A549 (cell line): Measurements from ENCODE around the gene DDX1.

Experiments
- HDAC2 ChIP-seq: fragments of 200-600 bp; sonication (generic); IDR thresholded peaks from 2 replicates; pipeline ENCODE4 v1.6.1; 2016
- JUNB ChIP-seq: fragments of >200 bp; sonication (Bioruptor Twin); formaldehyde crosslinking; IDR thresholded peaks from 2 replicates; pipeline ENCODE4 v1.6.1; 2016
- POLR2A ChIP-seq: IDR thresholded peaks from 2 replicates; pipeline ENCODE4 v1.6.1; 2012; ENCODE audit warnings: mild to moderate bottlenecking, low read length
- RAD21 ChIP-seq, 2 experiments: fragments of >200 bp in 1 of 2; sonication (Bioruptor Twin) in 1 of 2; formaldehyde crosslinking in 1 of 2; IDR thresholded peaks in 1 of 2; conservative IDR thresholded peaks in 1 of 2; 2 replicates in 1 of 2; 3 replicates in 1 of 2; pipeline ENCODE4 v1.6.1; 2012 to 2018; ENCODE audit warnings: inconsistent platforms in 1 of 2
- RARB ChIP-seq: fragments of 250-450 bp; sonication (Bioruptor Pico); IDR thresholded peaks from 2 replicates; pipeline ENCODE4 v1.8.0; 2021; ENCODE audit warnings: mild to moderate bottlenecking, moderate library complexity
- TF ChIP-seq, protein P1 (sequence below): fragments of >200 bp; sonication (Bioruptor Twin); formaldehyde crosslinking; IDR thresholded peaks from 3 replicates; pipeline ENCODE4 v1.5.1; 2016
- TF ChIP-seq, protein P2 (sequence below): fragments of 200-600 bp; sonication (generic); IDR thresholded peaks from 2 replicates; pipeline ENCODE4 v1.6.1; 2016; ENCODE audit warnings: antibody characterized with exemption, mild to moderate bottlenecking, moderate library complexity
- TF ChIP-seq, protein P3 (sequence below): fragments of 250-450 bp; sonication (Bioruptor Pico); IDR thresholded peaks from 2 replicates; pipeline ENCODE4 v1.5.0; 2021; ENCODE audit warnings: mild to moderate bottlenecking, moderate library complexity, borderline replicate concordance

DNA sequence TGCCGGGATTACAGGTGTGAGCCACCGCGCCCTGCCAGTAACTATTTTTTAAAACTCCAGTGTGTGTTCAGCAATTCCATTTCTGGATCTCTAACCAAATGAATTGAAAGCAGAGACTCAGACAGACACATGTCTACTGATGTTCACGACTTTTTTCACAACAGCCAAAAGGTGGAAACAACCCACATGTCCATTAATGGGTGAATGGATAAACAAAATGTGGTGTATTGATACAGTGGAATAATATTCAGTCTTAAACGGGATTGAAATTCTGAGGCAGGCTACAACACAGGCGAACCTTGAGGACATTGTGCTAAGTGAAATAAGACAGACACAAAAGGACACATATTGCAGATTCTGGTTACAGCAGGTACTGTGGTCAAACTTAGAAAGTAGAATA lies 55.0 kb downstream of the DDX1 start:
- TF ChIP-seq RARB (CRISPR knock-in tag) (no peak), RAD21 (conservative IDR thresholded peaks at IDR 0.05 in 1 of 2, IDR thresholded peaks at IDR 0.05 in 1 of 2) (no peak), JUNB (no peak), POLR2A (no peak), HDAC2 (no peak)
- TF ChIP-seq, protein P1, sequence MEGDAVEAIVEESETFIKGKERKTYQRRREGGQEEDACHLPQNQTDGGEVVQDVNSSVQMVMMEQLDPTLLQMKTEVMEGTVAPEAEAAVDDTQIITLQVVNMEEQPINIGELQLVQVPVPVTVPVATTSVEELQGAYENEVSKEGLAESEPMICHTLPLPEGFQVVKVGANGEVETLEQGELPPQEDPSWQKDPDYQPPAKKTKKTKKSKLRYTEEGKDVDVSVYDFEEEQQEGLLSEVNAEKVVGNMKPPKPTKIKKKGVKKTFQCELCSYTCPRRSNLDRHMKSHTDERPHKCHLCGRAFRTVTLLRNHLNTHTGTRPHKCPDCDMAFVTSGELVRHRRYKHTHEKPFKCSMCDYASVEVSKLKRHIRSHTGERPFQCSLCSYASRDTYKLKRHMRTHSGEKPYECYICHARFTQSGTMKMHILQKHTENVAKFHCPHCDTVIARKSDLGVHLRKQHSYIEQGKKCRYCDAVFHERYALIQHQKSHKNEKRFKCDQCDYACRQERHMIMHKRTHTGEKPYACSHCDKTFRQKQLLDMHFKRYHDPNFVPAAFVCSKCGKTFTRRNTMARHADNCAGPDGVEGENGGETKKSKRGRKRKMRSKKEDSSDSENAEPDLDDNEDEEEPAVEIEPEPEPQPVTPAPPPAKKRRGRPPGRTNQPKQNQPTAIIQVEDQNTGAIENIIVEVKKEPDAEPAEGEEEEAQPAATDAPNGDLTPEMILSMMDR, result no peak
- TF ChIP-seq, protein P2, sequence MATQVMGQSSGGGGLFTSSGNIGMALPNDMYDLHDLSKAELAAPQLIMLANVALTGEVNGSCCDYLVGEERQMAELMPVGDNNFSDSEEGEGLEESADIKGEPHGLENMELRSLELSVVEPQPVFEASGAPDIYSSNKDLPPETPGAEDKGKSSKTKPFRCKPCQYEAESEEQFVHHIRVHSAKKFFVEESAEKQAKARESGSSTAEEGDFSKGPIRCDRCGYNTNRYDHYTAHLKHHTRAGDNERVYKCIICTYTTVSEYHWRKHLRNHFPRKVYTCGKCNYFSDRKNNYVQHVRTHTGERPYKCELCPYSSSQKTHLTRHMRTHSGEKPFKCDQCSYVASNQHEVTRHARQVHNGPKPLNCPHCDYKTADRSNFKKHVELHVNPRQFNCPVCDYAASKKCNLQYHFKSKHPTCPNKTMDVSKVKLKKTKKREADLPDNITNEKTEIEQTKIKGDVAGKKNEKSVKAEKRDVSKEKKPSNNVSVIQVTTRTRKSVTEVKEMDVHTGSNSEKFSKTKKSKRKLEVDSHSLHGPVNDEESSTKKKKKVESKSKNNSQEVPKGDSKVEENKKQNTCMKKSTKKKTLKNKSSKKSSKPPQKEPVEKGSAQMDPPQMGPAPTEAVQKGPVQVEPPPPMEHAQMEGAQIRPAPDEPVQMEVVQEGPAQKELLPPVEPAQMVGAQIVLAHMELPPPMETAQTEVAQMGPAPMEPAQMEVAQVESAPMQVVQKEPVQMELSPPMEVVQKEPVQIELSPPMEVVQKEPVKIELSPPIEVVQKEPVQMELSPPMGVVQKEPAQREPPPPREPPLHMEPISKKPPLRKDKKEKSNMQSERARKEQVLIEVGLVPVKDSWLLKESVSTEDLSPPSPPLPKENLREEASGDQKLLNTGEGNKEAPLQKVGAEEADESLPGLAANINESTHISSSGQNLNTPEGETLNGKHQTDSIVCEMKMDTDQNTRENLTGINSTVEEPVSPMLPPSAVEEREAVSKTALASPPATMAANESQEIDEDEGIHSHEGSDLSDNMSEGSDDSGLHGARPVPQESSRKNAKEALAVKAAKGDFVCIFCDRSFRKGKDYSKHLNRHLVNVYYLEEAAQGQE, result no peak
- TF ChIP-seq, protein P3, sequence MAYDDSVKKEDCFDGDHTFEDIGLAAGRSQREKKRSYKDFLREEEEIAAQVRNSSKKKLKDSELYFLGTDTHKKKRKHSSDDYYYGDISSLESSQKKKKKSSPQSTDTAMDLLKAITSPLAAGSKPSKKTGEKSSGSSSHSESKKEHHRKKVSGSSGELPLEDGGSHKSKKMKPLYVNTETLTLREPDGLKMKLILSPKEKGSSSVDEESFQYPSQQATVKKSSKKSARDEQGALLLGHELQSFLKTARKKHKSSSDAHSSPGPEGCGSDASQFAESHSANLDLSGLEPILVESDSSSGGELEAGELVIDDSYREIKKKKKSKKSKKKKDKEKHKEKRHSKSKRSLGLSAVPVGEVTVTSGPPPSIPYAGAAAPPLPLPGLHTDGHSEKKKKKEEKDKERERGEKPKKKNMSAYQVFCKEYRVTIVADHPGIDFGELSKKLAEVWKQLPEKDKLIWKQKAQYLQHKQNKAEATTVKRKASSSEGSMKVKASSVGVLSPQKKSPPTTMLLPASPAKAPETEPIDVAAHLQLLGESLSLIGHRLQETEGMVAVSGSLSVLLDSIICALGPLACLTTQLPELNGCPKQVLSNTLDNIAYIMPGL (CRISPR knock-in tag), result no peak
